Upper lobe of left lung (tissue), 4 donors: Measurements from ENCODE around the gene PLXNA2.

Experiments
- CTCF ChIP-seq, 6 experiments: fragments of 450-650 bp in 4 of 6; fragments of 200-600 bp in 2 of 6; sonication (generic) in 2 of 6; IDR thresholded peaks; one replicate each; pipeline ENCODE4 v1.5.1; 2016 to 2019; ENCODE audit warnings: antibody characterized with exemption in 6 of 6
- EP300 ChIP-seq, 4 donors: sonication (generic); formaldehyde crosslinking; IDR thresholded peaks; one replicate each; pipeline ENCODE4 v1.5.1; 2017; ENCODE audit warnings: antibody characterized with exemption in 4 of 4, control low read depth in 2 of 4
- POLR2A ChIP-seq, 4 donors: fragments of 450-650 bp; IDR thresholded peaks; one replicate each; pipeline ENCODE4 v1.5.1; 2016 to 2017; ENCODE audit warnings: antibody characterized with exemption in 4 of 4, mild to moderate bottlenecking in 2 of 4
- POLR2AphosphoS5 ChIP-seq, 2 donors: sonication (generic); formaldehyde crosslinking; IDR thresholded peaks; one replicate each; pipeline ENCODE4 v1.5.1; 2017; ENCODE audit warnings: antibody characterized with exemption in 2 of 2

DNA sequence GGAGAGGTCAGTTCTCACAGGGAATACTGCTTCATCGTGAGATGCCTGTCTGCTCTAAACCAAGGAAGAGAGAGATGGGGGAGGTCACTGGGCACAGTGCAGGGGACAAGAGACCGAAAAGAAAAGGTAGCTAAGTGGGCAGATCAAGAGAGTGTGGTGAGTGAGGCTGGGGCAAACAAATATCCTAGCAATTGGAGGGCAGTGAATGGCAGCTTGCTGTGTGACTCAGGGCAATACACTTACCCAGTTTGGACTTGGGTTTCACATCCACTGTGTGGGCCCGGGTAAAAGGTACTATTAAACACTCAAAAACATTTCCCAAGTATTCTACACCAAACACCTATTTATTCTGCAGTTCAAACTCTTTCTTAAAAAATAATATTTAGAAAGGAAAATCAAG is 10.2 kb downstream of the PLXNA2 start:
- TF ChIP-seq POLR2A (IDR thresholded peaks at IDR 0.05) = no peak
- no peak for TF ChIP-seq CTCF (IDR thresholded peaks at IDR 0.05)
- TF ChIP-seq POLR2AphosphoS5 (IDR thresholded peaks at IDR 0.05) = no peak
- no peak for TF ChIP-seq EP300 (IDR thresholded peaks at IDR 0.05)
